ENCODE results near the gene MTO1.

MTO1 gene

DNA sequence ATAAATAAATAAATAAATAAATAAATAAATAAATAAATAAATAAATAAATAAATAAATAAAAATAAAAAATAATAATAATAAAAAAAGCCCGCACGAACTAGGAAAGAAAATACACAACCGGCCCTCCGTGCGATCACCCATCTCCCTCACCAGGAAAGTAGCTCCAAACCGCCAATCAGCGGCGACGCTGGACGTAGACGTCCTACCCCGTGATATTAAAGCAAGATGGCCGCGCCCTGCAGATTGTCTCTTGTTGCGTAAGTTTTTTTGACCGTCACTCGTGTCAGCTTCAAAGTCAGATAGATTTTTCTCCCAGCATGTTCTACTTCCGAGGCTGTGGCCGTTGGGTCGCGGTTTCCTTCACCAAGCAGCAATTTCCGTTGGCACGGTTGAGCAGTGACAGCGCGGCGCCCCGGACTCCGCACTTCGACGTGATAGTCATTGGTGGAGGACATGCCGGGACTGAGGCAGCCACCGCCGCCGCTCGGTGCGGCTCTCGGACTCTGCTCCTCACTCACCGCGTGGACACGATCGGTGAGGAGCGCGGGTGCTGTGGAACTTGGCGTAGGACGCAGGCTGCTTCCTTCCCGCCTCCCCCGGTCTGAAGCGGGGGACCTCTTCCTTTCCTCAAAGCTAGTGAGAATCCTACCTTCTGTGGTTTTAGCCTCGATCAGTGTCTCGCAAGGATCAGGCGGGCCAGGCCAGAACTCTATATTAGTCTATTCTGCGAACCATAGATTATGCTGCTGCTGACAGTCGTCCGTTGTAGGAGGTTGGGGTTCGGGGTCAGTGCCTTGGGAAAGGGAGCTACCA is at the start of gene MTO1:
MTO1 (plus strand) TSS at position 201 of the 814 bp plus-strand sequence; CDS start at position 319, 118 bp downstream.
- no peak for TF ChIP-seq CTCF (IDR thresholded peaks at IDR 0.05; ENCODE audit: low read depth, low read length, missing control alignments)
- peak within 1 kb of the TSS; percentile 91 for H3K4me3 ChIP-seq (ENCODE audit: low read depth, low read length)
- DNase-seq (ENCODE audit: low read depth), result peak; percentile 70
- in situ Hi-C loops (cut with HindIII; ENCODE audit: low sequenced_read_pairs), result no loop called here

DNA sequence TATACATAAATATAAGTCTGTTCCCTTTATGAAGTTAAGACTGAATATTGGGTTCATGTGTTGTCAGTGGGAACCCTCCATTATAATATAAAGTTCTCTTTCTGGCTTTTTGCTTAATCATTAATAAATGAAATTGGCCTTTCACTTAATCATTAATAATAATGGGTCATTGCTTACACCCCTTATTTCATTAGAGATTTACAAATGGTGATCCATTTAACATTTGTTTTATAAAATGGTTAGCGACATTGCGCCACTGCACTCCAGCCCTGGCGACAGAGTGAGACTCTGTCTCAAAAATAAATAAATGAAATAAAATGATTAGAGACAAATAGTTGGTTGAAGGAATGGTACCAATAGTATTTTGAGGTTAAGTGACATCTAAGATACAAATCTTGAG is 48.4 kb upstream of the MTO1 start:
- TF ChIP-seq CTCF (IDR thresholded peaks at IDR 0.05; ENCODE audit: low read depth, low read length, missing control alignments), result no peak
- in situ Hi-C loops (cut with HindIII; ENCODE audit: low sequenced_read_pairs), result no loop called here
- H3K4me3 ChIP-seq (ENCODE audit: low read depth, low read length), result no peak overlapping the region
- DNase-seq (ENCODE audit: low read depth), result no peak

DNA sequence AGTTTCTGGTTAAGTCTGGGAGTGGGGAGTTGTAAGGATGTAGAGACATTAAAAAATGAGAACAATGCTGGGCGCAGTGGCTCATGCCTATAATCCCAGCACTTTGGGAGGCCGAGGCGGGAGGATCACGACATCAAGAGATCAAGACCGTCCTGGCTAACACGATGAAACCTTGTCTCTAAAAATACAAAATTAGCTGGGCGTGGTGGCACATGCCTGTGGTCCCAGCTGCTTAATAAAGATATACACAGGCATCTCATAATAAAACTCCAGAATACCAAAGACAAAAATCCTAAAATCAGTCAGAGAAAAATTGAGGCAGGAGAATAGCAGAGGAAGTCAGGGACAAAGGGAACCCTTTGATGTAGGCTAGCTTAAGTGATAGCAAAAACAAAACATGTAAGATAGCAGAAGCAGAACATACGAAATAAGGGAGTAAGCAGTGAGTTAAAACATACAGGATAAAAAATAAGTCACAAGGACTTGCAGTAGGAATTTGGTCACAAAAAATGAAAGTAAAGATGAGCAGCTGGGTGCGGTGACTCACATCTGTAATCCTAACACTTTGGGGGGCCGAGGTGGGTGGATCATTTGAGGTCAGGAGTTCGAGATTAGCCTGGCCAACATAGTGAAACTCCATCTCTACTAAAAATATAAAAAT is 43.3 kb upstream of the MTO1 start:
- no peak for TF ChIP-seq CTCF (IDR thresholded peaks at IDR 0.05; ENCODE audit: low read depth, low read length, missing control alignments)
- H3K4me3 ChIP-seq (ENCODE audit: low read depth, low read length), result no peak overlapping the region
- in situ Hi-C loops (cut with HindIII; ENCODE audit: low sequenced_read_pairs), result no loop called here
- no peak for DNase-seq (ENCODE audit: low read depth)

- no peak overlapping the region for H3K4me3 ChIP-seq (ENCODE audit: low read depth, low read length)
- in situ Hi-C loops (cut with HindIII; ENCODE audit: low sequenced_read_pairs), result no loop called here
- no peak for TF ChIP-seq CTCF (IDR thresholded peaks at IDR 0.05; ENCODE audit: low read depth, low read length, missing control alignments)
- no peak for DNase-seq (ENCODE audit: low read depth)
Observed at GRCh38 chr6:73421534-73421933, 40.0 kb upstream of the MTO1 start.

GRCh38 chr6:73435236-73435635 is 26.3 kb upstream of the MTO1 start:
- DNase-seq (ENCODE audit: low read depth), result no peak
- TF ChIP-seq CTCF (IDR thresholded peaks at IDR 0.05; ENCODE audit: low read depth, low read length, missing control alignments), result no peak
- in situ Hi-C loops (cut with HindIII; ENCODE audit: low sequenced_read_pairs), result no loop called here
- no peak overlapping the region for H3K4me3 ChIP-seq (ENCODE audit: low read depth, low read length)

- no peak for DNase-seq (ENCODE audit: low read depth)
- TF ChIP-seq CTCF (IDR thresholded peaks at IDR 0.05; ENCODE audit: low read depth, low read length, missing control alignments), result no peak
- in situ Hi-C loops (cut with HindIII; ENCODE audit: low sequenced_read_pairs), result no loop called here
- no peak overlapping the region for H3K4me3 ChIP-seq (ENCODE audit: low read depth, low read length)
Observed at GRCh38 chr6:73443555-73443954, 18.0 kb upstream of the MTO1 start.
